D341Med (cell line): Measurements from ENCODE around the gene LTK.

Source experiments
- DNase-seq: peaks from one replicate; pipeline ENCODE4 v3.0.0; 2012; ENCODE audit warnings: low spot score

LTK gene

GRCh38 chr15:41530363-41530956, 16.8 kb upstream of the LTK start:
- no peak for DNase-seq

- DNase-seq, result no peak
Measured at GRCh38 chr15:41523097-41523496, 9.5 kb upstream of the LTK start.

GRCh38 chr15:41521614-41522013, 8.0 kb upstream of the LTK start:
- DNase-seq, result no peak

- DNase-seq, result no peak
Measured at GRCh38 chr15:41520636-41521035, 7.0 kb upstream of the LTK start.

- DNase-seq, result no peak
Measured at GRCh38 chr15:41517895-41518449, 4.3 kb upstream of the LTK start.

- DNase-seq, result no peak
Measured at GRCh38 chr15:41512940-41513505, 604 bp downstream of the LTK start.

- no peak for DNase-seq
Measured at GRCh38 chr15:41512512-41512939, 1.1 kb downstream of the LTK start.

- DNase-seq, result no peak
Measured at GRCh38 chr15:41511899-41512369, 1.7 kb downstream of the LTK start.

- DNase-seq, result no peak
Measured at GRCh38 chr15:41511331-41511898, 2.2 kb downstream of the LTK start.

- DNase-seq, result no peak
Measured at GRCh38 chr15:41510728-41511127, 2.9 kb downstream of the LTK start.

- DNase-seq, result no peak
Measured at GRCh38 chr15:41507820-41508290, 5.8 kb downstream of the LTK start.

- no peak for DNase-seq
Measured at GRCh38 chr15:41506796-41507341, 6.8 kb downstream of the LTK start.

GRCh38 chr15:41505776-41506175, 7.9 kb downstream of the LTK start:
- DNase-seq, result no peak

- no peak for DNase-seq
Measured at GRCh38 chr15:41504751-41505492, 8.7 kb downstream of the LTK start.

GRCh38 chr15:41503669-41504010, 10.0 kb downstream of the LTK start:
- DNase-seq, result no peak

GRCh38 chr15:41502795-41503668, 10.6 kb downstream of the LTK start:
- DNase-seq, result no peak

GRCh38 chr15:41501931-41502794, 11.5 kb downstream of the LTK start:
- peak; percentile 66 for DNase-seq

- peak; percentile 86 for DNase-seq
Measured at GRCh38 chr15:41501191-41501917, 12.3 kb downstream of the LTK start.

GRCh38 chr15:41499109-41499851, 14.3 kb downstream of the LTK start:
- DNase-seq, result no peak
